Effector memory CD8-positive, alpha-beta T cell (primary cell): ENCODE measurements around the gene DGKD.
A peak's percentile ranks its signal among the peaks of the same experiment; 100 is the strongest.
"Not testable (repeated sequence)": the region's sequence is repeated elsewhere in the genome, so short reads cannot be mapped to it uniquely, and the experiment has no call there.

Experiments
- ATAC-seq: fragments of 150-1000 bp; cut with Tn5 transposase; replicated peaks from 2 replicates; pipeline ENCODE4 v1.10.0; 2021; ENCODE audit warnings: mild to moderate bottlenecking, moderate library complexity
- DNase-seq, 3 experiments: peaks; one replicate each; pipeline ENCODE4 v3.0.0; 2021
- H3K27ac Mint-ChIP-seq, 2 donors: one replicate each; pipeline ENCODE4 v1.8.0; 2022; ENCODE audit warnings: mild to moderate bottlenecking in 2 of 2, mixed read lengths in 2 of 2, moderate library complexity in 2 of 2
- H3K27me3 Mint-ChIP-seq, 2 donors: one replicate each; pipeline ENCODE4 v1.8.0; 2022; ENCODE audit warnings: mixed read lengths in 2 of 2
- H3K36me3 Mint-ChIP-seq: one replicate; pipeline ENCODE4 v1.8.0; 2022; ENCODE audit warnings: mild to moderate bottlenecking, moderate library complexity, mixed read lengths; ENCODE audit not compliant: insufficient read depth
- H3K4me1 Mint-ChIP-seq, 2 donors: one replicate each; pipeline ENCODE4 v1.8.0; 2022; ENCODE audit warnings: low read depth in 2 of 2, mixed read lengths in 2 of 2
- H3K4me3 Mint-ChIP-seq, 2 donors: one replicate each; pipeline ENCODE4 v1.8.0; 2022; ENCODE audit warnings: mild to moderate bottlenecking in 2 of 2, mixed read lengths in 2 of 2, moderate library complexity in 2 of 2
- H3K9me3 Mint-ChIP-seq, 2 donors: one replicate each; pipeline ENCODE4 v1.8.0; 2022; ENCODE audit warnings: mixed read lengths in 2 of 2

DGKD gene

DNA sequence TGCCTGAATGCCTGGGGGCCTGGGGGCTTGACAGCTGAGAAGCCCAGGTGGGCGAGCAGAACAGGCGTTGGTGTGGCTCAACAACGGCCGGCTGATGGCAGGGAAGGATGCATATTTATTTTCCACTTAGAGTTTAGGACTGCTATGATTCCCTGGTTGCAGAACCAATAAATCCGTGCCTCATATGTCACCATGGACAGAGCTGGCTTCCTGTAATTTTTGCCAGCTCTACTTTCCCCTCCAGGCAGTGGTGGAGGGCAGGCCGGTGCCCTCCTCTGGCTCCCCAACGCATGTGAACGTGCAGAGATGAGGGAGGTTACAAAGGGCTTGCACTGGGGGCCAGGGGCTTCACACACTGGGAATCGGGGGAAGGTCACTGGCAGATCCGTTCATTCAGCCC is 28.5 kb upstream of the DGKD start:
- DNase-seq, result no peak
- Mint-ChIP-seq H3K4me1 (peaks cover 23% of the 10 kb centered on the region in 2 donors), H3K36me3 (peaks cover 4% of the 10 kb centered on the region), H3K4me3 (no peak overlapping the region), H3K27me3 (no peaks in the 10 kb centered on the region), H3K27ac (no peak overlapping the region), H3K9me3 (no peaks in the 10 kb centered on the region)
- no peak for ATAC-seq

DNA sequence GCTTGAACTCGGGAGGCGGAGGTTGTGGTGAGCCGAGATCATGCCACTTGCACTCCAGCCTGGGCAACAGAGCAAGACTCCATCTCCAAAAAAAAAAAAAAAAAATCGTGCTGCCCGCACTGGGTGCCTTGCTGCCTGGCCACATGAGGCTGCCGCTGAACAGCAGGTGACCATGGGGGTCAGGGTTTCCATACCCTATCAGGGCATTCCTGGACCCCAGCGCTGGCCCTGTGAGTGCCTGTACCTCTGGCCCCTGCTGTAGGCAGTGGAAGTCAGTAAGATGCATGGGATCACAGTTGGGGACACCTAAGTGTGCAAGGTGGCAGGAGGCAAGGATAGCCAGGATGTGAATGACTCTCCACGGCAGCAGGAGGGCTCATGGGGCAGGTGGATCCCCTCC is 27.8 kb upstream of the DGKD start:
- no peak for ATAC-seq
- H3K9me3 Mint-ChIP-seq, result peaks cover 0 to 3% of the 10 kb centered on the region in 2 donors
- peaks cover 23 to 29% of the 10 kb centered on the region in 2 donors for H3K4me1 Mint-ChIP-seq
- no peaks in the 10 kb centered on the region for H3K27me3 Mint-ChIP-seq
- H3K4me3 Mint-ChIP-seq, result no peak overlapping the region
- H3K27ac Mint-ChIP-seq, result peak overlapping the region in 1 of 2 donors; percentile 44
- DNase-seq, result no peak
- peaks cover 4% of the 10 kb centered on the region for H3K36me3 Mint-ChIP-seq

DNA sequence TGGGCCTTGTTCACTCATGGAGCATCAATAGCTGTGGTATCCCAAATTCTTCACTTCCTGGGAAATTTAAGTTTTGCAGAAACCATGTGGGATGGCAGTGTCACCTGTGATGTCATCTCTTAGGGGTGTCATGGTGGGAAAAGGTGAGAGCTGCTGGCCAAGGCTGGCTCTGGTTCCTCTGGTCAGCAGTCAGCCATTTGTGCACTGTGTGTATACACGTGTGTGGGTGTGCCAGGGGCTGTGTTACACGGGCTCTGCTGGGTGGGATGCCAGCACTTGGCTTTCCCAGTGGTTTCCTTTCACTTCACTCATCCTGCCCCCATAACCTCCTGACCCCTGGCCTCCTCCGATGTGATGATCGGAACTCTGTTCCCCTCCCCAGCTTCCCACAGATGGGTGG is 25.4 kb upstream of the DGKD start:
- DNase-seq (no peak), ATAC-seq (no peak)
- Mint-ChIP-seq H3K36me3 (peaks cover 8% of the 10 kb centered on the region), H3K27ac (peak overlapping the region in 1 of 2 donors; percentile 52), H3K4me3 (no peak overlapping the region), H3K27me3 (no peaks in the 10 kb centered on the region), H3K4me1 (peaks cover 35% of the 10 kb centered on the region in 2 donors), H3K9me3 (peaks cover 0 to 3% of the 10 kb centered on the region in 2 donors)

DNA sequence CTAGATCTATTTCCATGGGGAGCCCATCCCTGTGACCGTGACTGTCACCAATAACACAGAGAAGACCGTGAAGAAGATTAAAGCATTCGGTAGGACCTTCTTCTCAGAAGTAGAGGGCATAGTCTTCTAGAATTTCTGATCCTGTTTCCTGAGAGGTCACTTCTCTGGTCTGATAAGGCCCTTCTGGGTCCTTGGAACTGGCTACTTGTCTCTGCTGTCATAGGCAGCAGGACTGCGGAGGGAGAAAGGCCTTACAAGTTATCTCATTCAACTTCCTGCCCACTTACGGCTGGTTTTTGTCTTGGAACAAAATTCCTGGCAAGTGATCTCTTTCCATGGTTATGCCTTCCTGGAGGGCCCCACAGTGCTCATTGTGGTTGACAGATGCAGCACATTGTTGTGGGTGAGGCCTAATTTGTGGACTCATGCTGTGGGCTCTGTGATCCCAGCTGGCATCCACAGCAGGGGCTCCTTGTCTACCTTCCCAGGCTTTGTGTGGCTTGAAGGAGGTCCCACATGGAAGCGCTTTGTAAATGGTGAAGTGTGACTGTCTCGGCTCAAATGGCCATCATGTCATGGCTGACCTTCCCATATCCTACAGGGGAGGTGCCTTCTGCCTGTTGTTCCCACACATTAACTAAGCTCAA is 24.7 kb upstream of the DGKD start:
- peaks cover 33 to 40% of the 10 kb centered on the region in 2 donors for H3K4me1 Mint-ChIP-seq
- ATAC-seq (no peak), DNase-seq (no peak)
- peak overlapping the region in 1 of 2 donors; percentile 52 for H3K27ac Mint-ChIP-seq
- peaks cover 0 to 3% of the 10 kb centered on the region in 2 donors for H3K9me3 Mint-ChIP-seq
- peaks cover 8% of the 10 kb centered on the region for H3K36me3 Mint-ChIP-seq
- no peaks in the 10 kb centered on the region for H3K27me3 Mint-ChIP-seq
- no peak overlapping the region for H3K4me3 Mint-ChIP-seq

DNA sequence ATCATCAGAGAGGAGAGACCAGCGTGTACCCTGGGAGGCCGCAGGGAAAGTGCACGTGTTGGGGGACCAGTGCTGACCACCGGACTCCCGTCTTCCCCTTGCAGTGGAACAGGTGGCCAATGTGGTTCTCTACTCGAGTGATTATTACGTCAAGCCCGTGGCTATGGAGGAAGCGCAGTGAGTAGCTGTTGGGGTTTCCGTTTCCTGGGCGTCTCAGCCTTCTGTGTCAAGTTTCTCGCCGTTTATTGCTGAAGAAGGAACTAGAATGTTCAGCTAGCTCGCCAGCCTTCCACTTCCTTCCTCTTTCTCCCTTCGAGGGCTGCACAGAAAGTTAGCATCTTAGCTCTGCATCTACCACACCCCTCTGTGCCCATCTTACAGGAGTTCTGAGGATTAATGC is 22.8 kb upstream of the DGKD start:
- H3K4me3 Mint-ChIP-seq, result peak overlapping the region; percentile 73 to 75
- peak; percentile 71 to 76 (median 73) for DNase-seq
- ATAC-seq, result peak; percentile 95
- peaks cover 0 to 3% of the 10 kb centered on the region in 2 donors for H3K9me3 Mint-ChIP-seq
- H3K36me3 Mint-ChIP-seq, result peaks cover 8% of the 10 kb centered on the region
- peaks cover 36 to 43% of the 10 kb centered on the region in 2 donors for H3K4me1 Mint-ChIP-seq
- no peaks in the 10 kb centered on the region for H3K27me3 Mint-ChIP-seq
- peak overlapping the region; percentile 97 to 98 for H3K27ac Mint-ChIP-seq

DNA sequence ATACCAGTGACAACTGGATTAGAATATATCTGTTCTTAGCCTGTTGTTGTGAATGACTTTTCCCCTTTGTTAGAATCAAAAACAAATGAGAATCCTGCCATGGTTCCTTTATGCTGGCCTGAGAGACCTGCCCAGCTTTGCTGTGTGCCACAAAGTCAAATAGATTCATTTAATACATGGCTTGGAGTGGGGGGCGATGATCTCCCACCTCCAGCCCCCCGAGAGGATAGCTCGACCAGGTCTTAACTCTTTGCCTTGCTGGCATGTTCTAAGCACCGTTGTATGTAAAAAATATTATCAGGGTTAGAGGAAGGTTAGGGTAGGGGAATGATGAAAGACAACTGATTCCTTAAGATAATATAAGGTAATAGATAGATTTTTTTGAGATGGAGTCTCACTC is 22.2 kb upstream of the DGKD start:
- H3K27ac Mint-ChIP-seq, result peak overlapping the region; percentile 97 to 98
- H3K27me3 Mint-ChIP-seq, result no peaks in the 10 kb centered on the region
- peaks cover 8% of the 10 kb centered on the region for H3K36me3 Mint-ChIP-seq
- peaks cover 0 to 3% of the 10 kb centered on the region in 2 donors for H3K9me3 Mint-ChIP-seq
- H3K4me3 Mint-ChIP-seq, result peak overlapping the region; percentile 73 to 75
- DNase-seq (no peak), ATAC-seq (no peak)
- peaks cover 36 to 40% of the 10 kb centered on the region in 2 donors for H3K4me1 Mint-ChIP-seq

DNA sequence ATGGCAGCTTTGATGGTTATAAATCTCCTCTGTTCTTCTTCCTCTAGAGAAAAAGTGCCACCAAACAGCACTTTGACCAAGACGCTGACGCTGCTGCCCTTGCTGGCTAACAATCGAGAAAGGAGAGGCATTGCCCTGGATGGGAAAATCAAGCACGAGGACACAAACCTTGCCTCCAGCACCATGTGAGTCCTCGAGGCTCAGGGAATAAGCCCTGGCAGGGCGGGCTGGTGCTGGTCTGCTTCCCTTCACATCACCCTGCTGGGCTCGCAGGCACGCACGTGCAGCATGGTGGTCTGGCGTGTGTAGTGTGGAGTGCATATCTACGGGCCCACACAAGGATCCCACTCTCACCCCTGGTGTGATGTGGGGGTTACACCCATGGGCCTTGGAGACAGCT is 19.4 kb upstream of the DGKD start:
- DNase-seq (no peak), ATAC-seq (no peak)
- Mint-ChIP-seq H3K36me3 (peaks cover 8% of the 10 kb centered on the region), H3K9me3 (peaks cover 0 to 3% of the 10 kb centered on the region in 2 donors), H3K4me1 (peaks cover 35 to 36% of the 10 kb centered on the region in 2 donors), H3K27me3 (no peaks in the 10 kb centered on the region), H3K27ac (peak overlapping the region; percentile 62 to 97), H3K4me3 (no peak overlapping the region)

DNA sequence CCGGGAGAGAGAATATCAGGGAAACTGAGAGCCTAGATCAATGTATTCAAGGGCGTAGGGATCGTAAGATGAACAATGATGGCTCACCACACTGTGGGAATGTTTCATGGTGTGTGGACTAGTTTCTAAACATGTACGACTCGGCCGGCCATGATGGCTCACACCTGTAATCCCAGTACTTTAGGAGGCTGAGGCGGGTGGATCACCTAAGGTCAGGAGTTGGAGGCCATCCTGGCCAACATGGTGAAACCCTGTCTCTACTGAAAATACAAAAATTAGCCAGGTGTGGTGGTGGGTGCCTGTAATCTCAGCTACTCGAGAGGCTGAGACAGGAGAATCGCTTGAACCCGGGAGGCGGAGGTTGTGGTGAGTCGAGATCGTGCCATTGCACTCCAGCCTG is 18.2 kb upstream of the DGKD start:
- not testable (repeated sequence) for H3K27ac Mint-ChIP-seq, H3K4me3 Mint-ChIP-seq, H3K36me3 Mint-ChIP-seq, H3K27me3 Mint-ChIP-seq, DNase-seq, ATAC-seq, H3K9me3 Mint-ChIP-seq
- peaks cover 30 to 31% of the 10 kb centered on the region in 2 donors for H3K4me1 Mint-ChIP-seq

DNA sequence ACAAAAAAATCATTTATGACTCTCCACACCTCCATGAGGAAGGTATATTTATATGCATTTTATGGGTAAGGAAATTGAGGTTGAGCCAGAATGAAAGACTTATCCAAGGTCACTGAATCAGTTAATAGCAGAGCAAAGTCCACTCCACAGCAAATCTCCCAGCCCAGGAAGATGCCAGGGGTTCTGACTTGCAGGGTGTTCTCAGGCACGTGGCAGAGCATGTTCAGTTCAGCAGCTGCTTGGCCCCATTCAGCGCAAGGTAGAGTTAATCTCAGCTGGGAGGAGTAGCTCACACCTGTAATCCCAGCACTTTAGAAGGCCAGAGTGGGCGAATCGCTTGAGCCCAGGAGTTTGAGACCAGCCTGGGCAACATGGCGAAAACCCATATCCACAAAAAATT is 17.8 kb upstream of the DGKD start:
- H3K9me3 Mint-ChIP-seq, result no peaks in the 10 kb centered on the region
- peaks cover 8% of the 10 kb centered on the region for H3K36me3 Mint-ChIP-seq
- no peak overlapping the region for H3K4me3 Mint-ChIP-seq
- H3K27ac Mint-ChIP-seq, result no peak overlapping the region
- H3K27me3 Mint-ChIP-seq, result no peaks in the 10 kb centered on the region
- ATAC-seq, result no peak
- H3K4me1 Mint-ChIP-seq, result peaks cover 25 to 27% of the 10 kb centered on the region in 2 donors
- no peak for DNase-seq

DNA sequence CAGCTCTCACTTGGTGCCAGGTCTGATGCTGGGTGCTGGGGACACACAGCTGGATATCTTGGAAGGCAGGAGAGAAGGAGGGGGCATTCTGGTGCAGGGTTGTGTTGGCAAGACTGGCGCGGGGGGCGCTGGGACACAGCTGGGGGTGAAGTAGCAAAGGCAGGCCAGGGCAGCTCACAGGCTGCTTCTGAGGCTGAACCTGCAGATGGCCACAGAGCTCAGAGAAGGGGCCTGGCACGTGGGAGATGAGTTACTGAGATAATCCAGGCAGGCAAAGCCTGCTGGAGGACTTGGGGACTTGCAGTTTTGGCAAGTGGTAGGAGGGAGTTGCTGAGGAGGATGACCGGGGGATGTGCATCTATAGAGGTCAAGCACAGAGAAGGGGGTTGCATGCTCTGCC is 16.2 kb upstream of the DGKD start:
- Mint-ChIP-seq H3K4me1 (peaks cover 18 to 19% of the 10 kb centered on the region in 2 donors), H3K9me3 (no peaks in the 10 kb centered on the region), H3K27ac (no peak overlapping the region), H3K4me3 (no peak overlapping the region), H3K27me3 (no peaks in the 10 kb centered on the region), H3K36me3 (no peaks in the 10 kb centered on the region)
- no peak for DNase-seq
- ATAC-seq, result no peak

DNA sequence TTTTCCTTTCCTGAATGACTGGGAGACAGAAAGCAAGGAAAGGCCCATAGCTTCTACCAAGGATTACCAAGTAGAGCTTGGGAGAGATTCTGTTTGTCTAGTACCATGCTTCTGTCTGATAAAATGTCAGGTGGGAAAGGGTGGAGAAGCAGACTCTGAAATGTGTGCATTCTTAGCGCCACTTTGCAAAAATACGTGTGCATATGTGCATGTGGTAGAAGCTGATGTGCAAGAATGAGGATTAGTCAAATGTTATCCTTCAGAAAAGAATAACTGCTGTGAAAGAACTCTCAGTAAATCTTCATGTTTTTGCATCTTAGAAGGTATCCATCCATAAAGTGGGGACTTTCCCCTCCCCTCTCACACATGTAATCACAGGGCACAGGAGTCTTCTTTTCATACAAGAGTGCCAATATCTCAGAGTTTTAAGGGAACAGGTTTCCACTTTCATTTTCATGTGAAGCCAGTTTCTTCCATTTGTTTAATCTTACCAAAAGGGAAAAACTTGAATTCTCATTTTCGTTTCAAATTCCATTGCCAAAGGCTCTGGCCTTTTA is 15.4 kb upstream of the DGKD start:
- ATAC-seq (no peak), DNase-seq (no peak)
- Mint-ChIP-seq H3K4me1 (peaks cover 13 to 14% of the 10 kb centered on the region in 2 donors), H3K4me3 (no peak overlapping the region), H3K27ac (no peak overlapping the region), H3K9me3 (no peaks in the 10 kb centered on the region), H3K36me3 (no peaks in the 10 kb centered on the region), H3K27me3 (no peaks in the 10 kb centered on the region)

DNA sequence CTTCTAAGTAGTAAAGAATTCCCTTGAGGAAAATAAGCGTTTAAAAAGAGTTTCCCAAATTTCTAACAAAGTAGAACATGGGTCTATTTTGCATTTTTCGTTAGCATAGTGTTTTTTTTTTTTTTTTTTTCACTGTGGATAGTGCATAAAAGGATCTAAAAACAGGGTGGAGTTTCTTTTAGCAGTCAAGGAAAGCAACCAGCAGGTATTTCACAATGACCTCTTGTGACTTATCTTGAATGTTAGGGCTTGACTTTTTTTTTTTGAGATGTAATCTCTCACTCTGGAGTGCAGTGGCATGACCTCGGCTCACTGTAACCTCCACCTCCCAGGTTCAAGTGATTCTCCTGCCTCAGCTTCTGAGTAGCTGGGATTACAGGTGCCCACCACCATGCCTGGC is 14.9 kb upstream of the DGKD start:
- ATAC-seq (no peak), DNase-seq (no peak)
- Mint-ChIP-seq H3K4me1 (peaks cover 9 to 10% of the 10 kb centered on the region in 2 donors), H3K27me3 (no peaks in the 10 kb centered on the region), H3K36me3 (no peaks in the 10 kb centered on the region), H3K4me3 (no peak overlapping the region), H3K27ac (no peak overlapping the region), H3K9me3 (no peaks in the 10 kb centered on the region)

DNA sequence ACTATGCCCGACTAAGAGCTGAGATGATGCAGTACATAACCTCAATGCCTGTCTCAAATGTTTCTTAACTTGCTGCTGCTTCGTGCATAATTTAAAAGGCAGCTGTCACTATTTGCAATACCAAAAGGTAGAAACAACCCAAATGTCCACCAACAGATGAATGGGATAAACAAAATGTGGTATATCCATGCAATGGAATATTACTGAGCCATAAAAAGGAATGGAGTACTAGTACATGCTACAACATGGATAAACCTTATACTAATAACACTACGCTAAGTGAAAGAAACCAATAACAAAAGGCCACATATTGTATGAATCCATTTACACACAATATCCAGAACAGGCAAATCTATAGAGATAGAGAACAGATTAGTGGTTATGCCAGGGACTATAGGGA is 13.0 kb upstream of the DGKD start:
- no peaks in the 10 kb centered on the region for H3K9me3 Mint-ChIP-seq
- no peaks in the 10 kb centered on the region for H3K36me3 Mint-ChIP-seq
- peaks cover 6% of the 10 kb centered on the region in 2 donors for H3K4me1 Mint-ChIP-seq
- no peak overlapping the region for H3K27ac Mint-ChIP-seq
- DNase-seq (no peak), ATAC-seq (no peak)
- H3K27me3 Mint-ChIP-seq, result no peaks in the 10 kb centered on the region
- no peak overlapping the region for H3K4me3 Mint-ChIP-seq

DNA sequence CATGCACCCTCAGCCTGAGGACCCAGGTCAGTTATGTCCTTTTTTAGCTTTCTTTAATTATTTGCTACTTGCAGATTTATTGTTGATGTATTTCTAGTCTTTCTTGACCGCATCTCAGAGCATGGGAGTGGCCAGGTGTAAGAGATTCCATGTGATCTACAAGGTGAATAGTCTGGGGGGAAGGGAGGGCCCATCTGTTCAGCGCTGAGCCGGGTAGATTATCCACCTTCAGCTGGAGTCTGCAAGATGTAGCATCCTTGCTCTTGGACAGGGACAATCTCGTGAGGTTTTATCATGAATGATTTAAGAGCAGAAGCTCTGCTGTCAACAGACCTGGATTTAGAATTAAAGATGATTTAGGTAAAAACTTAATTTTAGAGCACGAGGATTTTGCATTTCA is 12.0 kb upstream of the DGKD start:
- no peaks in the 10 kb centered on the region for H3K27me3 Mint-ChIP-seq
- ATAC-seq, result no peak
- no peak for DNase-seq
- H3K36me3 Mint-ChIP-seq, result no peaks in the 10 kb centered on the region
- H3K4me3 Mint-ChIP-seq, result no peak overlapping the region
- peaks cover 6% of the 10 kb centered on the region in 2 donors for H3K4me1 Mint-ChIP-seq
- H3K27ac Mint-ChIP-seq, result no peak overlapping the region
- H3K9me3 Mint-ChIP-seq, result no peaks in the 10 kb centered on the region
